Parietal lobe (tissue), 1 donor: Measurements from ENCODE around the gene ZNF382. TPM values are rescaled to one million over a fixed set of nuclear protein-coding genes. Genes with fewer than 3 reads are reported as not detected.

Experiments
- total RNA-seq: library from RNA; depleted of rRNA; stranded (reverse); fragments of >200 nt; gene quantifications from one replicate; pipeline ENCODE4 v1.2.3, GENCODE V29; 2014

Gene ZNF382
- total RNA-seq: 202 TPM

GRCh38 chr19:36605101-36605876 is at the start of gene ZNF382:
TSS of gene ZNF382 (plus strand) at chr19:36605313. CDS start at chr19:36609915, 4,602 bp downstream.

GRCh38 chr19:36573020-36573894 is 31.9 kb upstream of the ZNF382 start, which contains the start of gene ZNF529:
TSS of gene ZNF529 (minus strand) at chr19:36573292. CDS start at chr19:36572346, 946 bp downstream.

Other genes with a start within 250 kb of the ZNF382 start
- 44.4 TPM for gene ZFP14, start 226.1 kb upstream of the ZNF382 start, total RNA-seq
- 49.5 TPM for gene ZFP82, start 186.7 kb upstream of the ZNF382 start, total RNA-seq
- 61.3 TPM for gene ZNF566, start 115.8 kb upstream of the ZNF382 start, total RNA-seq
- gene ZNF260, start 77.0 kb upstream of the ZNF382 start, total RNA-seq: 48.8 TPM
- gene ZNF529, start 32.0 kb upstream of the ZNF382 start, total RNA-seq: 58.8 TPM
- gene ZNF461, start 61.5 kb downstream of the ZNF382 start, total RNA-seq: 44.8 TPM
- 21.3 TPM for gene ZNF567, start 82.3 kb downstream of the ZNF382 start, total RNA-seq
- gene ZNF850, start 167.5 kb downstream of the ZNF382 start, total RNA-seq: 8.8 TPM
- gene ZNF790, start 233.1 kb downstream of the ZNF382 start, total RNA-seq: 25.0 TPM
- gene ZNF345, start 245.6 kb downstream of the ZNF382 start, total RNA-seq: 34.4 TPM